Measurements from ENCODE around the gene PEX1.
"Not testable (repeated sequence)": the region's sequence is repeated elsewhere in the genome, so short reads cannot be mapped to it uniquely, and the experiment has no call there.

PEX1 gene

GRCh38 chr7:92447345-92448204, 80.7 kb downstream of the PEX1 start, which contains the start of gene GATAD1:
Gene GATAD1 (plus strand): TSS chr7:92447482. CDS start chr7:92447730, 248 bp downstream.
- H3K9me3 ChIP-seq (ENCODE audit: insufficient read depth, low read length, severe bottlenecking): no peaks in the 10 kb centered on the region
- TF ChIP-seq EZH2 (IDR thresholded peaks at IDR 0.05; ENCODE audit: borderline replicate concordance, low read depth, low read length, severe bottlenecking): no peak
- peak; percentile 94 for TF ChIP-seq CTCF (IDR thresholded peaks at IDR 0.05; ENCODE audit: borderline replicate concordance, extremely low read depth, low read length, poor library complexity, severe bottlenecking)
- DNase-seq (peak; percentile 84), ATAC-seq (ENCODE audit: insufficient read depth, low read depth) (peak; percentile 86)
- peak within 1 kb of the TSS; percentile 87 for H2AFZ ChIP-seq (ENCODE audit: low read depth, low read length)
- no peaks in the 10 kb centered on the region for H4K20me1 ChIP-seq (ENCODE audit: insufficient read depth, low read length)
- H3K36me3 ChIP-seq (ENCODE audit: insufficient read depth, low read length): peaks cover 13% of the 10 kb centered on the region
- H3K9ac ChIP-seq (ENCODE audit: low read depth, low read length): peak within 1 kb of the TSS; percentile 99
- peak within 1 kb of the TSS; percentile 64 for H3K4me2 ChIP-seq (ENCODE audit: insufficient read depth, low read length)
- H3K79me2 ChIP-seq (ENCODE audit: insufficient read depth, low read length): no peaks in the 10 kb centered on the region
- H3K27ac ChIP-seq (ENCODE audit: low read length): peak within 1 kb of the TSS; percentile 90
- H3K4me1 ChIP-seq (ENCODE audit: insufficient read depth, low read length): peaks cover 21% of the 10 kb centered on the region
- no peaks in the 10 kb centered on the region for H3K27me3 ChIP-seq (ENCODE audit: insufficient read depth, low read length, poor library complexity)
- peak within 1 kb of the TSS; percentile 54 to 82; a peak in 3 of 4 replicates for H3K4me3 ChIP-seq (ENCODE audit: low read depth in 1 of 2, low read length in 2 of 2)

GRCh38 chr7:92446869-92447344, 81.4 kb downstream of the PEX1 start:
- Histone ChIP-seq H3K79me2 (ENCODE audit: insufficient read depth, low read length) (no peaks in the 10 kb centered on the region), H4K20me1 (ENCODE audit: insufficient read depth, low read length) (no peaks in the 10 kb centered on the region), H3K4me1 (ENCODE audit: insufficient read depth, low read length) (peaks cover 21% of the 10 kb centered on the region), H3K9ac (ENCODE audit: low read depth, low read length) (peak overlapping the region; percentile 99), H3K4me2 (ENCODE audit: insufficient read depth, low read length) (peak overlapping the region; percentile 64), H2AFZ (ENCODE audit: low read depth, low read length) (peak overlapping the region; percentile 87), H3K27me3 (ENCODE audit: insufficient read depth, low read length, poor library complexity) (no peaks in the 10 kb centered on the region), H3K9me3 (ENCODE audit: insufficient read depth, low read length, severe bottlenecking) (no peaks in the 10 kb centered on the region), H3K36me3 (ENCODE audit: insufficient read depth, low read length) (peaks cover 6% of the 10 kb centered on the region), H3K4me3 (ENCODE audit: low read depth in 1 of 2, low read length in 2 of 2) (peak overlapping the region; percentile 54 to 82; a peak in 3 of 4 replicates), H3K27ac (ENCODE audit: low read length) (peak overlapping the region; percentile 90)
- DNase-seq: no peak
- ATAC-seq (ENCODE audit: insufficient read depth, low read depth): no peak
- TF ChIP-seq CTCF (IDR thresholded peaks at IDR 0.05; ENCODE audit: borderline replicate concordance, extremely low read depth, low read length, poor library complexity, severe bottlenecking): no peak
- TF ChIP-seq EZH2 (IDR thresholded peaks at IDR 0.05; ENCODE audit: borderline replicate concordance, low read depth, low read length, severe bottlenecking): no peak

- H3K9ac ChIP-seq (ENCODE audit: low read depth, low read length); H3K4me1 ChIP-seq (ENCODE audit: insufficient read depth, low read length); H3K9me3 ChIP-seq (ENCODE audit: insufficient read depth, low read length, severe bottlenecking); H3K4me2 ChIP-seq (ENCODE audit: insufficient read depth, low read length); H3K79me2 ChIP-seq (ENCODE audit: insufficient read depth, low read length); H2AFZ ChIP-seq (ENCODE audit: low read depth, low read length); H3K4me3 ChIP-seq (ENCODE audit: low read depth in 1 of 2, low read length in 2 of 2); H3K27me3 ChIP-seq (ENCODE audit: insufficient read depth, low read length, poor library complexity); H4K20me1 ChIP-seq (ENCODE audit: insufficient read depth, low read length); H3K27ac ChIP-seq (ENCODE audit: low read length); H3K36me3 ChIP-seq (ENCODE audit: insufficient read depth, low read length); DNase-seq; ATAC-seq (ENCODE audit: insufficient read depth, low read depth): not testable (repeated sequence)
These were observed 85.6 kb downstream of the PEX1 start for GRCh38 chr7:92442720-92443119.

GRCh38 chr7:92437956-92438491, 90.3 kb downstream of the PEX1 start:
- no peaks in the 10 kb centered on the region for H3K79me2 ChIP-seq (ENCODE audit: insufficient read depth, low read length)
- no peak for DNase-seq
- no peaks in the 10 kb centered on the region for H3K9me3 ChIP-seq (ENCODE audit: insufficient read depth, low read length, severe bottlenecking)
- ATAC-seq (ENCODE audit: insufficient read depth, low read depth): no peak
- no peak overlapping the region for H3K27ac ChIP-seq (ENCODE audit: low read length)
- H3K27me3 ChIP-seq (ENCODE audit: insufficient read depth, low read length, poor library complexity): no peaks in the 10 kb centered on the region
- H3K4me2 ChIP-seq (ENCODE audit: insufficient read depth, low read length): no peak overlapping the region
- no peak overlapping the region for H3K4me3 ChIP-seq (ENCODE audit: low read depth in 1 of 2, low read length in 2 of 2)
- no peaks in the 10 kb centered on the region for H3K4me1 ChIP-seq (ENCODE audit: insufficient read depth, low read length)
- no peak overlapping the region for H3K9ac ChIP-seq (ENCODE audit: low read depth, low read length)
- TF ChIP-seq CTCF (IDR thresholded peaks at IDR 0.05; ENCODE audit: borderline replicate concordance, extremely low read depth, low read length, poor library complexity, severe bottlenecking): no peak
- TF ChIP-seq EZH2 (IDR thresholded peaks at IDR 0.05; ENCODE audit: borderline replicate concordance, low read depth, low read length, severe bottlenecking): no peak
- H2AFZ ChIP-seq (ENCODE audit: low read depth, low read length): no peak overlapping the region
- no peaks in the 10 kb centered on the region for H4K20me1 ChIP-seq (ENCODE audit: insufficient read depth, low read length)
- no peaks in the 10 kb centered on the region for H3K36me3 ChIP-seq (ENCODE audit: insufficient read depth, low read length)

All from DND-41 (cell line).